GM23248 (cell line): ENCODE results near the gene PDE10A.

Experiments used
- EZH2 ChIP-seq: fragments of 200-600 bp; sonication (generic); IDR thresholded peaks from 2 replicates; pipeline ENCODE4 v1.6.1; 2018; ENCODE audit warnings: antibody characterized with exemption, mild to moderate bottlenecking; ENCODE audit not compliant: insufficient read depth, poor library complexity, severe bottlenecking
- EZH2phosphoT487 ChIP-seq: fragments of 200-600 bp; sonication (generic); IDR thresholded peaks from 2 replicates; pipeline ENCODE4 v1.6.1; 2018; ENCODE audit warnings: antibody characterized with exemption, moderate library complexity, mild to moderate bottlenecking, low read depth; ENCODE audit not compliant: insufficient read depth

- TF ChIP-seq EZH2 (no peak), EZH2phosphoT487 (no peak)
These were observed 39.6 kb upstream of the PDE10A start for GRCh38 chr6:165702669-165703068.
